ENCODE results near the gene MAP7D2. TPM values are rescaled to one million over a fixed set of nuclear protein-coding genes. Genes with fewer than 3 reads are reported as not detected.

MAP7D2 gene
- total RNA-seq, 1 donor, result 0.36 TPM

DNA sequence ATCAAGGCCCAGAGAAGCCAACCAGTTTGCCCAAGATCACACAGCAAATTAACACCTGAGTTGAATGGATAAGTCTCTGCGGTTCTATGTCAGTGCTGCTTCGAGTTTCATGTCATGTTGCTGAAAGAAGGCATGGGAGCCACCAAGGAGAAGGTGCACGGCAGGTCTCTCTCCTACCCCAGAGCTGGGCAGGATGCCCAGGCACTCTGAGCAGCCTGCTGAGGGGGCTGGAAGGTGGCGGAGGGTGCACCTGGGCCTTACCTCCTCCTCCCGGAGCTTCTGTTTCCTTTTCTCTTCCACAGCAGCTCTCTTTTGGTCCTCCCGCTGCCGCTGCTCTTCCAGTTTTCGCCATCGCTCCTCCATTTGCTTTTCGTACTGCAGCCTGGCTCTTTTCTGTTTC, 53.6 kb downstream of the MAP7D2 start:
- Histone ChIP-seq H3K4me1 (ENCODE audit: insufficient read depth, low read length) (peaks cover 25% of the 10 kb centered on the region), H3K36me3 (ENCODE audit: insufficient read depth, low read length) (no peaks in the 10 kb centered on the region), H3K27ac (ENCODE audit: low read depth, low read length) (no peak overlapping the region), H3K9me3 (ENCODE audit: low read depth, low read length) (no peaks in the 10 kb centered on the region), H3K27me3 (ENCODE audit: insufficient read depth, low read length) (no peaks in the 10 kb centered on the region), H4K20me1 (ENCODE audit: insufficient read depth, low read length) (no peaks in the 10 kb centered on the region), H3K4me3 (ENCODE audit: insufficient read depth, low read length) (no peak overlapping the region), H3K79me2 (ENCODE audit: insufficient read depth, low read length) (no peaks in the 10 kb centered on the region), H3K4me2 (ENCODE audit: insufficient read depth, low read length) (no peak overlapping the region), H2AFZ (ENCODE audit: low read length) (no peak overlapping the region)
- TF ChIP-seq, protein P1, sequence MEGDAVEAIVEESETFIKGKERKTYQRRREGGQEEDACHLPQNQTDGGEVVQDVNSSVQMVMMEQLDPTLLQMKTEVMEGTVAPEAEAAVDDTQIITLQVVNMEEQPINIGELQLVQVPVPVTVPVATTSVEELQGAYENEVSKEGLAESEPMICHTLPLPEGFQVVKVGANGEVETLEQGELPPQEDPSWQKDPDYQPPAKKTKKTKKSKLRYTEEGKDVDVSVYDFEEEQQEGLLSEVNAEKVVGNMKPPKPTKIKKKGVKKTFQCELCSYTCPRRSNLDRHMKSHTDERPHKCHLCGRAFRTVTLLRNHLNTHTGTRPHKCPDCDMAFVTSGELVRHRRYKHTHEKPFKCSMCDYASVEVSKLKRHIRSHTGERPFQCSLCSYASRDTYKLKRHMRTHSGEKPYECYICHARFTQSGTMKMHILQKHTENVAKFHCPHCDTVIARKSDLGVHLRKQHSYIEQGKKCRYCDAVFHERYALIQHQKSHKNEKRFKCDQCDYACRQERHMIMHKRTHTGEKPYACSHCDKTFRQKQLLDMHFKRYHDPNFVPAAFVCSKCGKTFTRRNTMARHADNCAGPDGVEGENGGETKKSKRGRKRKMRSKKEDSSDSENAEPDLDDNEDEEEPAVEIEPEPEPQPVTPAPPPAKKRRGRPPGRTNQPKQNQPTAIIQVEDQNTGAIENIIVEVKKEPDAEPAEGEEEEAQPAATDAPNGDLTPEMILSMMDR (IDR thresholded peaks at IDR 0.05; ENCODE audit: extremely low read depth, low read depth, low read length), result no peak
- DNase-seq (ENCODE audit: insufficient read length, low spot score, missing footprints), result no peak

DNA sequence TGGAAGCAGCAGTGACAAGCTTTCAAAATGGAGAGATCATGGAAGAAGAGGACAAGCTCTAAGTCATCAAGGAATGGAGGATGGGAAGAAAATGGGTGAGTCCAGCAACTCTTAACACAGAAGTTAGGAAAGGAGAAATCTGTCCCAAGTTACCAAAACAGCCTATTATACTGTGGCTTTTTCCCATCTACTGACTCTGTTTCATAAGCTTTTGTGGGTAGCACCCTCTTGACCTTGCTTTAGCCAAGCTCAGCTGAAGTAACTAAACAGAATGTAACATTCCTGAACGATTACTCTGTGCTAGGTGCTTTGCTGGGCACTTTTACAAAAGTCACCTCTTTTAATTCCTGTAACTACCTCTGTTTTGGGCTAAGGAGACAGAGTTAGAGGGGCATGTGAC, 54.9 kb downstream of the MAP7D2 start:
- Histone ChIP-seq H3K9me3 (ENCODE audit: low read depth, low read length) (no peaks in the 10 kb centered on the region), H3K4me2 (ENCODE audit: insufficient read depth, low read length) (peak overlapping the region; percentile 21), H3K27ac (ENCODE audit: low read depth, low read length) (no peak overlapping the region), H3K4me3 (ENCODE audit: insufficient read depth, low read length) (no peak overlapping the region), H4K20me1 (ENCODE audit: insufficient read depth, low read length) (no peaks in the 10 kb centered on the region), H3K36me3 (ENCODE audit: insufficient read depth, low read length) (no peaks in the 10 kb centered on the region), H3K4me1 (ENCODE audit: insufficient read depth, low read length) (peaks cover 13% of the 10 kb centered on the region), H3K27me3 (ENCODE audit: insufficient read depth, low read length) (no peaks in the 10 kb centered on the region), H2AFZ (ENCODE audit: low read length) (no peak overlapping the region), H3K79me2 (ENCODE audit: insufficient read depth, low read length) (no peaks in the 10 kb centered on the region)
- TF ChIP-seq, protein P1 (IDR thresholded peaks at IDR 0.05; ENCODE audit: extremely low read depth, low read depth, low read length), result no peak
- DNase-seq (ENCODE audit: insufficient read length, low spot score, missing footprints), result peak; percentile 48

DNA sequence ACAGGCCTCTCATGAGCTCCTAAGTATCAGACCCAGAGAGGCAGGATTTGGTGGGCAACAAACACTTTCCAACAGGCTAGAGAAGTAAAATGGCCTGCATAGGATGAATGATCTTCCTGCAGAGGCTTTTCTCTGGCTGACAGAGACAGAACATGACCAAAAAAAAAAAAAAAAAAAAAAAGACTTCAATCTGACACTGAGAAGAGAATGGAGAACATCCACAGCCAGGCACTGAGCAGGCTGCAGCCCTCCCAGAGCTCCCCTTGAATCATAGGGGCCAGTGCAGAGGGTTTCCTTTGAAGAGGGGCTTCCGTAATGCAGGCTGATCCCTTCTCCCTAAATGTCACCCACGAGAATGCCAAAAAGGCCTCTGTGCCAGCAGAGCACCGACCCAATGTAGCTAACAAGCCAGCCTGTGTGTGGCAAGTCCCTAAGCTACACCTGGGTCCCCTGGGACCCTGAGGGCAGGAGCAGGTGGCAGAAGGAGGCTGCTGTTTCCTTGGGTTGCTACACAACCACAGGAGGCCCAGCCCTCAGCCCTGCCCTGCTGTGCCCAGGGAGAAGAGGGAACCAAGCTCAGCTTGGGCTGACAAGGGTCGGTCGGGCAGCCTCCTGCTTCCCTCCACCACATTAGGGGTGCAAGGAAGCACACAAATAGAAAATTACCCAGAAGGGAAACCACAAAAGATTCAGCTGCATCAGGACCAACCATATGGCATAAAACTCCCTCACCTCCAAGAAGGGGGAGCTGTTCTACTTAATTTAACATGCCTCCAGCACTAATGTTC, 55.6 kb downstream of the MAP7D2 start:
- no peaks in the 10 kb centered on the region for H3K79me2 ChIP-seq (ENCODE audit: insufficient read depth, low read length)
- H3K4me3 ChIP-seq (ENCODE audit: insufficient read depth, low read length), result no peak overlapping the region
- H3K9me3 ChIP-seq (ENCODE audit: low read depth, low read length), result no peaks in the 10 kb centered on the region
- H4K20me1 ChIP-seq (ENCODE audit: insufficient read depth, low read length), result no peaks in the 10 kb centered on the region
- TF ChIP-seq, protein P1 (IDR thresholded peaks at IDR 0.05; ENCODE audit: extremely low read depth, low read depth, low read length), result no peak
- H3K4me1 ChIP-seq (ENCODE audit: insufficient read depth, low read length), result peaks cover 13% of the 10 kb centered on the region
- H2AFZ ChIP-seq (ENCODE audit: low read length), result no peak overlapping the region
- peaks cover 3% of the 10 kb centered on the region for H3K27me3 ChIP-seq (ENCODE audit: insufficient read depth, low read length)
- no peak overlapping the region for H3K4me2 ChIP-seq (ENCODE audit: insufficient read depth, low read length)
- no peaks in the 10 kb centered on the region for H3K36me3 ChIP-seq (ENCODE audit: insufficient read depth, low read length)
- H3K27ac ChIP-seq (ENCODE audit: low read depth, low read length), result no peak overlapping the region
- DNase-seq (ENCODE audit: insufficient read length, low spot score, missing footprints), result no peak

DNA sequence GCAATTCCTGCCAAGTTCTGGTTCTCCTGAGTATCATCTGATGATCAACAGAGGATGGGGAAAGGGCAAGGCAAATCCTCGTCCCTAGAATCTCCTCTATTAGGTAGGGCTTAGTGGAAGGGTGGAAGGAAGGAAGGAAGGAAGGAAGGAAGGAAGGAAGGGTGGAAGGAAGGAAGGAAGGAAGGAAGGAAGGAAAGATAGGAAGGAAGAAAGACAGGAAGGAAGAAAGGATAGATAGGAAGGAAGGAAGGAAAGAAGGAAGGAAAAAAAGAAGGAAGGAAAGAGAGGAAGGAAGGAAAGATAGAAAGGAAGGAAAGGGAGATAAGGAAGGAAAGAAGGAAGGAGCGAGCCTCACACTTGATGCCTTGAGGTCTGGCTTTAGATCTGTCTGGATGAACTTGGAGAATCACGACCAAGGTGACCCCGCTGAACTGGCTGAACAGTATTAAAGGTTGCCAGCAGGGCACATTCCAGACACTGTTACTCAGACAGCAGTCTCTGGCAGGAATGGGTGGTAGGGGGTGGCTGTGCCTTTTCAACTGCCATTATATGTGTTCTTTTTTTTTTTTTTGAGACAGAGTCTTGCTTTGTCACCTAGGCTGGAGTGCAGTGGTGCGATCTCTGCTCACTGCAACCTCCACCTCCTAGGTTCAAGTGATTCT, 57.1 kb downstream of the MAP7D2 start:
- Histone ChIP-seq H2AFZ (ENCODE audit: low read length) (no peak overlapping the region), H3K4me2 (ENCODE audit: insufficient read depth, low read length) (no peak overlapping the region), H3K27me3 (ENCODE audit: insufficient read depth, low read length) (peaks cover 3% of the 10 kb centered on the region), H3K27ac (ENCODE audit: low read depth, low read length) (no peak overlapping the region), H3K9me3 (ENCODE audit: low read depth, low read length) (no peaks in the 10 kb centered on the region), H3K36me3 (ENCODE audit: insufficient read depth, low read length) (no peaks in the 10 kb centered on the region), H3K79me2 (ENCODE audit: insufficient read depth, low read length) (no peaks in the 10 kb centered on the region), H3K4me3 (ENCODE audit: insufficient read depth, low read length) (no peak overlapping the region), H4K20me1 (ENCODE audit: insufficient read depth, low read length) (no peaks in the 10 kb centered on the region), H3K4me1 (ENCODE audit: insufficient read depth, low read length) (peaks cover 13% of the 10 kb centered on the region)
- TF ChIP-seq, protein P1 (IDR thresholded peaks at IDR 0.05; ENCODE audit: extremely low read depth, low read depth, low read length), result no peak
- DNase-seq (ENCODE audit: insufficient read length, low spot score, missing footprints), result no peak

All from osteoblast (primary cell).